Measurements from ENCODE around the gene NTM.
A peak's percentile ranks its signal among the peaks of the same experiment; 100 is the strongest.

The NTM gene

GRCh38 chr11:131538322-131538721 lies 167.9 kb downstream of the NTM start:
- Histone ChIP-seq H3K36me3 (ENCODE audit: low read depth) (no peaks in the 10 kb centered on the region), H3K27me3 (ENCODE audit: insufficient read depth, poor library complexity, severe bottlenecking) (peaks cover 10% of the 10 kb centered on the region)
- peak; percentile 21; the same call in 1 of the 3 replicates for ATAC-seq (ENCODE audit: low read depth)

GRCh38 chr11:131540676-131541075 lies 170.3 kb downstream of the NTM start:
- ATAC-seq (ENCODE audit: low read depth), result no peak
- no peaks in the 10 kb centered on the region for H3K4me1 ChIP-seq (ENCODE audit: insufficient read depth, poor library complexity, severe bottlenecking)
- no peak for TF ChIP-seq CTCF (IDR thresholded peaks at IDR 0.05; ENCODE audit: poor library complexity, severe bottlenecking)

More at GRCh38 chr11:131538322-131538721, 167.9 kb downstream of the NTM start:
- no peak overlapping the region for H3K27ac ChIP-seq (ENCODE audit: poor library complexity, severe bottlenecking)
- no peak for DNase-seq (ENCODE audit: low spot score)
- H3K4me1 ChIP-seq (ENCODE audit: insufficient read depth, poor library complexity, severe bottlenecking), result no peaks in the 10 kb centered on the region
- H3K4me3 ChIP-seq (ENCODE audit: severe bottlenecking), result no peak overlapping the region
- H3K9me3 ChIP-seq (ENCODE audit: severe bottlenecking), result no peaks in the 10 kb centered on the region
- TF ChIP-seq CTCF (IDR thresholded peaks at IDR 0.05; ENCODE audit: poor library complexity, severe bottlenecking), result no peak

GRCh38 chr11:131543389-131544025 lies 173.1 kb downstream of the NTM start:
- Histone ChIP-seq H3K9me3 (ENCODE audit: severe bottlenecking) (no peaks in the 10 kb centered on the region), H3K4me1 (ENCODE audit: insufficient read depth, poor library complexity, severe bottlenecking) (no peaks in the 10 kb centered on the region), H3K27ac (ENCODE audit: poor library complexity, severe bottlenecking) (no peak overlapping the region), H3K36me3 (ENCODE audit: low read depth) (no peaks in the 10 kb centered on the region), H3K27me3 (ENCODE audit: insufficient read depth, poor library complexity, severe bottlenecking) (peaks cover 14% of the 10 kb centered on the region), H3K4me3 (ENCODE audit: severe bottlenecking) (no peak overlapping the region)
- ATAC-seq (ENCODE audit: low read depth) (no peak), DNase-seq (ENCODE audit: low spot score) (no peak)
- TF ChIP-seq CTCF (IDR thresholded peaks at IDR 0.05; ENCODE audit: poor library complexity, severe bottlenecking), result no peak

More at GRCh38 chr11:131540676-131541075, 170.3 kb downstream of the NTM start:
- Histone ChIP-seq H3K36me3 (ENCODE audit: low read depth) (no peaks in the 10 kb centered on the region), H3K9me3 (ENCODE audit: severe bottlenecking) (no peaks in the 10 kb centered on the region), H3K4me3 (ENCODE audit: severe bottlenecking) (no peak overlapping the region), H3K27ac (ENCODE audit: poor library complexity, severe bottlenecking) (no peak overlapping the region), H3K27me3 (ENCODE audit: insufficient read depth, poor library complexity, severe bottlenecking) (peaks cover 23% of the 10 kb centered on the region)
- DNase-seq (ENCODE audit: low spot score), result no peak

GRCh38 chr11:131544591-131544990 lies 174.2 kb downstream of the NTM start:
- no peaks in the 10 kb centered on the region for H3K4me1 ChIP-seq (ENCODE audit: insufficient read depth, poor library complexity, severe bottlenecking)
- TF ChIP-seq CTCF (IDR thresholded peaks at IDR 0.05; ENCODE audit: poor library complexity, severe bottlenecking), result no peak

GRCh38 chr11:131546218-131546895 lies 175.9 kb downstream of the NTM start:
- Histone ChIP-seq H3K27me3 (ENCODE audit: insufficient read depth, poor library complexity, severe bottlenecking) (peaks cover 23% of the 10 kb centered on the region), H3K4me1 (ENCODE audit: insufficient read depth, poor library complexity, severe bottlenecking) (no peaks in the 10 kb centered on the region), H3K9me3 (ENCODE audit: severe bottlenecking) (no peaks in the 10 kb centered on the region), H3K27ac (ENCODE audit: poor library complexity, severe bottlenecking) (no peak overlapping the region), H3K36me3 (ENCODE audit: low read depth) (no peaks in the 10 kb centered on the region), H3K4me3 (ENCODE audit: severe bottlenecking) (no peak overlapping the region)
- no peak for DNase-seq (ENCODE audit: low spot score)
- ATAC-seq (ENCODE audit: low read depth), result no peak
- TF ChIP-seq CTCF (IDR thresholded peaks at IDR 0.05; ENCODE audit: poor library complexity, severe bottlenecking), result no peak

More at GRCh38 chr11:131544591-131544990, 174.2 kb downstream of the NTM start:
- no peak for DNase-seq (ENCODE audit: low spot score)
- ATAC-seq (ENCODE audit: low read depth), result no peak
- Histone ChIP-seq H3K36me3 (ENCODE audit: low read depth) (no peaks in the 10 kb centered on the region), H3K27me3 (ENCODE audit: insufficient read depth, poor library complexity, severe bottlenecking) (peaks cover 18% of the 10 kb centered on the region), H3K4me3 (ENCODE audit: severe bottlenecking) (no peak overlapping the region), H3K9me3 (ENCODE audit: severe bottlenecking) (no peaks in the 10 kb centered on the region), H3K27ac (ENCODE audit: poor library complexity, severe bottlenecking) (no peak overlapping the region)
